ENCODE data around the gene MVK.

GRCh38 chr12:109535863-109536250, 37.7 kb upstream of the MVK start:
- TF ChIP-seq CTCF (IDR thresholded peaks at IDR 0.05 in 4 of 5, conservative IDR thresholded peaks at IDR 0.05 in 1 of 5) = no peak
- TF ChIP-seq POLR2A (IDR thresholded peaks at IDR 0.05) = no peak

Measured in gastrocnemius medialis (tissue), 4 donors.